AG09309 (cell line): ENCODE measurements around the gene RAPGEF6.

Experiments used
- DNase-seq: peaks from one replicate; pipeline ENCODE4 v3.0.0-alpha.2; 2010; ENCODE audit warnings: low read depth
- H3K4me3 ChIP-seq: 2 replicates; pipeline ENCODE4 v1.5.1; 2011; ENCODE audit warnings: mild to moderate bottlenecking, low read depth, low read length, moderate library complexity; ENCODE audit not compliant: control insufficient read depth
- TF ChIP-seq, protein P1 (sequence below): IDR thresholded peaks from 2 replicates; pipeline ENCODE4 v1.5.1; 2011; ENCODE audit warnings: mild to moderate bottlenecking, low read depth, low read length, inconsistent platforms; ENCODE audit not compliant: insufficient read depth, control insufficient read depth; ENCODE audit errors: missing control alignments

The RAPGEF6 gene, protein sequence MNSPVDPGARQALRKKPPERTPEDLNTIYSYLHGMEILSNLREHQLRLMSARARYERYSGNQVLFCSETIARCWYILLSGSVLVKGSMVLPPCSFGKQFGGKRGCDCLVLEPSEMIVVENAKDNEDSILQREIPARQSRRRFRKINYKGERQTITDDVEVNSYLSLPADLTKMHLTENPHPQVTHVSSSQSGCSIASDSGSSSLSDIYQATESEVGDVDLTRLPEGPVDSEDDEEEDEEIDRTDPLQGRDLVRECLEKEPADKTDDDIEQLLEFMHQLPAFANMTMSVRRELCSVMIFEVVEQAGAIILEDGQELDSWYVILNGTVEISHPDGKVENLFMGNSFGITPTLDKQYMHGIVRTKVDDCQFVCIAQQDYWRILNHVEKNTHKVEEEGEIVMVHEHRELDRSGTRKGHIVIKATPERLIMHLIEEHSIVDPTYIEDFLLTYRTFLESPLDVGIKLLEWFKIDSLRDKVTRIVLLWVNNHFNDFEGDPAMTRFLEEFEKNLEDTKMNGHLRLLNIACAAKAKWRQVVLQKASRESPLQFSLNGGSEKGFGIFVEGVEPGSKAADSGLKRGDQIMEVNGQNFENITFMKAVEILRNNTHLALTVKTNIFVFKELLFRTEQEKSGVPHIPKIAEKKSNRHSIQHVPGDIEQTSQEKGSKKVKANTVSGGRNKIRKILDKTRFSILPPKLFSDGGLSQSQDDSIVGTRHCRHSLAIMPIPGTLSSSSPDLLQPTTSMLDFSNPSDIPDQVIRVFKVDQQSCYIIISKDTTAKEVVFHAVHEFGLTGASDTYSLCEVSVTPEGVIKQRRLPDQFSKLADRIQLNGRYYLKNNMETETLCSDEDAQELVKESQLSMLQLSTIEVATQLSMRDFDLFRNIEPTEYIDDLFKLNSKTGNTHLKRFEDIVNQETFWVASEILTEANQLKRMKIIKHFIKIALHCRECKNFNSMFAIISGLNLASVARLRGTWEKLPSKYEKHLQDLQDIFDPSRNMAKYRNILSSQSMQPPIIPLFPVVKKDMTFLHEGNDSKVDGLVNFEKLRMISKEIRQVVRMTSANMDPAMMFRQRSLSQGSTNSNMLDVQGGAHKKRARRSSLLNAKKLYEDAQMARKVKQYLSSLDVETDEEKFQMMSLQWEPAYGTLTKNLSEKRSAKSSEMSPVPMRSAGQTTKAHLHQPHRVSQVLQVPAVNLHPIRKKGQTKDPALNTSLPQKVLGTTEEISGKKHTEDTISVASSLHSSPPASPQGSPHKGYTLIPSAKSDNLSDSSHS (N-terminal part only)

DNA sequence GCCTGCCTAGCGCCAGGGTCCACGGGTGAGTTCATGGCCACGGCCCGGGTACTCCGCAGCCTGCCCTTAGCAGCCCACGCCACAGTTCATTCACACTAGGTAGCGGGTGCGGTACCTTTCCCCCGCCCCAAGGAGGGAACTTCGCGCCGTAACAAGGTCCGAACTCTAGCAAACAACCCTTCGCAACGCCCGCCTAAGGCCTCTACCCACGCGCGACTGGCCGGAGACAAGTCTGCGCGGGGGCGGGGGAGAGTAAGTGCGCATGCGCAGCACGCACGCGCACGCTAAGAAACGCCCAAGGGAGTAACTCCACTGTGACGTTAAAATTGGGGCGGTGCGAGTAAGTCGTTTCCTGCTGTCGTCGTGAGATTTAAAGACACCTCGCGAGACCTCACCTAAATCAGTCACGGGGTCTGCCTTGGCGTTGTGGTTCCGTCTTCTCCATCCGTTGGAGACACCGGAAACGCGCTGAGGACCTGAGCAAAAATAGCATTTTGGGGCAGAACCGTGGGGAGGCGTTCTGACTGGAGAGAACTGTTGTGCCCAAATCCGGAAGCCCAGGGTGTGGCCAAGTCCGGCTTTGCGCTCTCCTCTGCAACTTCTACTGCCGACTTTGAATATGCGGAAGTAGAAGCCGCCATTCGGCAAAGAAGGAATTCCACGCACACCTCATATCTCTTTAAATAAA, at the start of gene RAPGEF6:
Gene RAPGEF6 (minus strand): TSS at position 234 of the 688 bp plus-strand sequence. CDS start 199 bp downstream, at position 35.
- TF ChIP-seq, protein P1, sequence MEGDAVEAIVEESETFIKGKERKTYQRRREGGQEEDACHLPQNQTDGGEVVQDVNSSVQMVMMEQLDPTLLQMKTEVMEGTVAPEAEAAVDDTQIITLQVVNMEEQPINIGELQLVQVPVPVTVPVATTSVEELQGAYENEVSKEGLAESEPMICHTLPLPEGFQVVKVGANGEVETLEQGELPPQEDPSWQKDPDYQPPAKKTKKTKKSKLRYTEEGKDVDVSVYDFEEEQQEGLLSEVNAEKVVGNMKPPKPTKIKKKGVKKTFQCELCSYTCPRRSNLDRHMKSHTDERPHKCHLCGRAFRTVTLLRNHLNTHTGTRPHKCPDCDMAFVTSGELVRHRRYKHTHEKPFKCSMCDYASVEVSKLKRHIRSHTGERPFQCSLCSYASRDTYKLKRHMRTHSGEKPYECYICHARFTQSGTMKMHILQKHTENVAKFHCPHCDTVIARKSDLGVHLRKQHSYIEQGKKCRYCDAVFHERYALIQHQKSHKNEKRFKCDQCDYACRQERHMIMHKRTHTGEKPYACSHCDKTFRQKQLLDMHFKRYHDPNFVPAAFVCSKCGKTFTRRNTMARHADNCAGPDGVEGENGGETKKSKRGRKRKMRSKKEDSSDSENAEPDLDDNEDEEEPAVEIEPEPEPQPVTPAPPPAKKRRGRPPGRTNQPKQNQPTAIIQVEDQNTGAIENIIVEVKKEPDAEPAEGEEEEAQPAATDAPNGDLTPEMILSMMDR: no peak
- DNase-seq: peak; percentile 100
- peak within 1 kb of the TSS; percentile 90 for H3K4me3 ChIP-seq

DNA sequence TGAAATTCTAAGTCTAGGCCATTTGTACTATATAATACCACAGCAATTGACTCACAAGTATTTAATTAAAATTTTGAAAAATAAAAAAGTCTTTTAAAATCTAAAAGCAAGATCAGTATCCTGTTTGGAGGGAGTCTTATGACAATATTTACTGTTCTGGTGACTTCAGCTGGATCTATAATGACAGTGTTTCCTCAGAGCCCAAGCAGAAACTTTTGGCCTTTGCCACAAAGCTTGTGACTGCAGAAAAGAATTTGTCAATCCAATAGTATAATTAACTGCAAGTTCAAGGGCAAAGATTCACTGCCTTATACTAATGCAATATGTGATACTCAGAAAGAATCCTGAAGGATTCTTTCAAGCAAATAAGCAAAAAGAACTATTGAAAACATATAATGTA, 49.6 kb upstream of the RAPGEF6 start:
- DNase-seq: no peak
- TF ChIP-seq, protein P1: no peak
- no peak overlapping the region for H3K4me3 ChIP-seq

DNA sequence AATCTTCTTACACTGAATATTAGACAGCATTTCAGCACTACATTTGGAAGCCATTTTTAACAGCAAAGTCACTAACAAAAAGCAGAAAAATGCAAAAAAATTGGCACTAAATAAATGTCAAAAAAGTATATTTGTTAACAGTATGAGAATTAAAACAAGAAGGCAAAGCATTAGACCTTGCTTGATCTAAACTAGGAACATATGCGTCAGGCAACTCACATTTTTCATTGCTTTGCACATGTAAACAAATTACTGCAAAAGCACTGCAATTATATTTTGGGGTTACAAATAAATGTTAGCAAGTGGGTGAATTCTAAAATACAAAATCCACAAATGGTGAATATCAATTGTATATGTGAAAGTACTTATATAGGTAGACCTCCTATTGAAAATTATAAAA, 49.0 kb upstream of the RAPGEF6 start:
- no peak overlapping the region for H3K4me3 ChIP-seq
- DNase-seq: no peak
- TF ChIP-seq, protein P1: no peak

DNA sequence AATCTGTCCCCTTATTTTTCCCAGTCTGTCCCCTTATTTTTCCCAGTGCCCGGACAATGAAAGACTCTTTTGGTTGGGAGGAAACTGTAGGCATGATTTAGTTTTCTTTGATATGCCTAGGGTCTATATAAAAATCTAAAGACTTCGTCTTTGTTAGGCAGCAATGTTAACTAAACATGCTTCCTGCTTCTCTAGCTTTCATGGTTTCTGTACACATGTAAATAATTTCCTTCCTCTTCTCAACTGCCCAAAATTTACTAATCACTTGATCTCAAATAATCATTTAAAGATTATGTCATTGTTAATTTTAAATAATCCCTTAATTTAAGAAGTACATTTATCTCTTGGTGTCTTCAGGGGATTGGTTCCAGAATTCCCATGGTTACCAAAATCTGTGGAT, 47.8 kb upstream of the RAPGEF6 start:
- no peak overlapping the region for H3K4me3 ChIP-seq
- TF ChIP-seq, protein P1: no peak
- no peak for DNase-seq

DNA sequence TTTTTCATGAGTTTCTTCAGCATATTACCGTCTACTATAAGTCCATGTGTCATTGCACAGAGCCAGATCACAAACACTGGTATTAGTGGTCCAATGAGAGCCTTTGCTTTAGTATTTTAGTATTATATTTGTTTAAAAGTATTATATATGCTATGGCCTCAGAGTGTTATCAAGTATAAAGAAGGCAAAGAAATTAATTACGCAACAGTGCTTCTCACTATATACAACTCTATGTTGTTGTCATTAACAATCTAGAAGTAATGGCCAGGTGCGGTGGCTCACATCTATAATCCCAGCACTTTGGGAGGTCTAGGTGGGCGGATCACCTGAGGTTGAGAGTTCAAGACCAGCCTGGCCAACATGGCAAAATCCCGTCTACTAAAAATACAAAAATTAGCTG, 47.1 kb upstream of the RAPGEF6 start:
- H3K4me3 ChIP-seq: no peak overlapping the region
- TF ChIP-seq, protein P1: no peak
- DNase-seq: no peak
